Measurements from ENCODE around the gene EXOC4.

EXOC4 gene

DNA sequence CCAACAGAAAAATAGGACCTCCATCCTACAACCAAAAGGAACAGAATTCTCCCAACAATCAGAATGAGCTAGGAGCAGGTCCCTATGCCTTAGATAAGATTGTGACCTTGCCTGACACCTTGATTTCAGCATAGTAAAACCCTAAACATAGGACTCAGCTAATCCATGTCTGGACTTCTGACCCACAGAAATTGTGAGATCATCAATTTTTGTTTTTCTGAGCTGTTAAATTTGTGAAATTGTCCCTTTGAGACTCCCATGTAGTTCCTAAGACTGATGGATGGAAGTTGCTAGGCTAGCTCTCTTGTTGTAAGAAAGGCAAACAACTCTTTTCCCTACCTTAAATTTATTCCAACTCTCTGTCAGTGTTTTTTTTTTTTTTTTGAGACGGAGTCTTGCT is 244.2 kb downstream of the EXOC4 start:
- H3K36me3 ChIP-seq (ENCODE audit: low read depth), result 0 out of 2 replicates have a peak, but pooled peaks cover 4% of the 10 kb centered on the region
- DNase-seq (ENCODE audit: low spot score) (no peak), ATAC-seq (ENCODE audit: low read depth) (no peak)
- no peak overlapping the region for H3K27ac ChIP-seq (ENCODE audit: poor library complexity, severe bottlenecking)
- H3K4me3 ChIP-seq (ENCODE audit: severe bottlenecking), result no peak overlapping the region
- peaks cover 2% of the 10 kb centered on the region for H3K9me3 ChIP-seq (ENCODE audit: severe bottlenecking)
- H3K27me3 ChIP-seq (ENCODE audit: insufficient read depth, poor library complexity, severe bottlenecking), result no peaks in the 10 kb centered on the region
- peaks cover 12% of the 10 kb centered on the region for H3K4me1 ChIP-seq (ENCODE audit: insufficient read depth, poor library complexity, severe bottlenecking)
- TF ChIP-seq CTCF (IDR thresholded peaks at IDR 0.05; ENCODE audit: poor library complexity, severe bottlenecking), result no peak

DNA sequence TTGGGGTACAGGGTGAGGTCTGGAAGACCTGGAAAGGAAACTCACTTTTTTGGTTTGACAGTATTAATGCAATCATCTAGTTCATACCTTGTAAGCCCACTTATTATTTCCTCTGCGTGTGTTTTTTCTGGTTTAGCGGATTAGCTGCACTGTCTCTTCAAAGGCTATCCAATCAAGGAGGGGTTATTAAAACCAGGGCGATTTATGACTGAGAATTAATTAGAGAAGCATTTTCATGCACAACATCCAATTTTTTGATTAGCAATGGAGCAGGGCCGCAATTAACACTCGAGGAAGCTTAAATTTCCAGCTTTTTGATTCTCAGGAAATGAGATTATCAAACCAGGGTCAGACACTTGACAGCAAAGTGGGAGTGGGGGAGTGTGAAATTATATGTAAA is 248.9 kb downstream of the EXOC4 start:
- no peak overlapping the region for H3K4me3 ChIP-seq (ENCODE audit: severe bottlenecking)
- H3K9me3 ChIP-seq (ENCODE audit: severe bottlenecking), result no peaks in the 10 kb centered on the region
- no peak for DNase-seq (ENCODE audit: low spot score)
- H3K27me3 ChIP-seq (ENCODE audit: insufficient read depth, poor library complexity, severe bottlenecking), result no peaks in the 10 kb centered on the region
- no peak for TF ChIP-seq CTCF (IDR thresholded peaks at IDR 0.05; ENCODE audit: poor library complexity, severe bottlenecking)
- no peaks in the 10 kb centered on the region for H3K4me1 ChIP-seq (ENCODE audit: insufficient read depth, poor library complexity, severe bottlenecking)
- ATAC-seq (ENCODE audit: low read depth), result no peak
- H3K27ac ChIP-seq (ENCODE audit: poor library complexity, severe bottlenecking), result no peak overlapping the region
- H3K36me3 ChIP-seq (ENCODE audit: low read depth), result 0 out of 2 replicates have a peak, but pooled peaks cover 4% of the 10 kb centered on the region

DNA sequence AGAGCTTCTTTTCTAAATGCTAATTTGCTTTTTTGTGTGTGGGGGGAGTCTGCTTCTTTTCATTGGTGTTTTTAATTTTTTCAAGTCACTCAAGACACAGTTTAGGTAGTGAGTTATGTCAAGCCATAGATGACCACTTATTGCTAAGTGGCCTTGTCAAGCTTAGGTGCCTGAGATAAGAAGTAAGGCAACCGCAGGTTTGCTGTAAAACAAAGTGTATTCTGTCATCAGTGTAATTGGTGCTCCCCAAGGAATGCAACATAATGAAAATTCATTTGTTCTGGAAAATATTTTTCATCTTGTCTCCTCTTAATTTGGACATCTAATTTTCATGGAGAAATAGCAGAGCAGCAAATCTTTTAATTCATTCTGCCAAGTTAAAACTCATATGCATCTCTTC is 249.6 kb downstream of the EXOC4 start:
- ATAC-seq (ENCODE audit: low read depth), result no peak

DNA sequence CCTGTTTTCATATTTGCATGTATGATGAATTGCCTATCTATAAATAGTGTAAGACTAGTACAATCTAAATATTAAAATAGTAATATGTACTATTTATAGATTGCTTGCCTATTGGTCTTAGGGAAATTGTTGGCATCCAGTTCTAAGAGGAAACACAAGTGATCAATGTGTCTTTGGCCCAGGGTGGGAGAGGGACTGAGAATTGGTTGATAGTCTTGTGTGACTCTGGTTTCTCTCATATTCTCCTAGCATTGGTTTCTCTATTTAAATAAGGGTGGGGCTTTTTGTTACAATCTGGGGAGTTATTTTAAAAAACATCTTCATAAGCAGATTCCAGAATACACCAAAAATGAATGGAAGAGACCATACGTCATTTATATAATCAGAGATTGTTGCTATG is 250.1 kb downstream of the EXOC4 start:
- TF ChIP-seq CTCF (IDR thresholded peaks at IDR 0.05; ENCODE audit: poor library complexity, severe bottlenecking), result no peak
- DNase-seq (ENCODE audit: low spot score), result no peak
- ATAC-seq (ENCODE audit: low read depth), result no peak
- Histone ChIP-seq H3K36me3 (ENCODE audit: low read depth) (0 out of 2 replicates have a peak, but pooled peaks cover 4% of the 10 kb centered on the region), H3K27ac (ENCODE audit: poor library complexity, severe bottlenecking) (no peak overlapping the region), H3K27me3 (ENCODE audit: insufficient read depth, poor library complexity, severe bottlenecking) (no peaks in the 10 kb centered on the region), H3K4me1 (ENCODE audit: insufficient read depth, poor library complexity, severe bottlenecking) (no peaks in the 10 kb centered on the region), H3K9me3 (ENCODE audit: severe bottlenecking) (no peaks in the 10 kb centered on the region), H3K4me3 (ENCODE audit: severe bottlenecking) (no peak overlapping the region)

More for the DNA sequence above, 249.6 kb downstream of the EXOC4 start:
- 0 out of 2 replicates have a peak, but pooled peaks cover 4% of the 10 kb centered on the region for H3K36me3 ChIP-seq (ENCODE audit: low read depth)
- TF ChIP-seq CTCF (IDR thresholded peaks at IDR 0.05; ENCODE audit: poor library complexity, severe bottlenecking), result no peak
- H3K27me3 ChIP-seq (ENCODE audit: insufficient read depth, poor library complexity, severe bottlenecking), result no peaks in the 10 kb centered on the region
- H3K4me1 ChIP-seq (ENCODE audit: insufficient read depth, poor library complexity, severe bottlenecking), result no peaks in the 10 kb centered on the region
- H3K4me3 ChIP-seq (ENCODE audit: severe bottlenecking), result no peak overlapping the region
- H3K9me3 ChIP-seq (ENCODE audit: severe bottlenecking), result no peaks in the 10 kb centered on the region
- no peak overlapping the region for H3K27ac ChIP-seq (ENCODE audit: poor library complexity, severe bottlenecking)
- DNase-seq (ENCODE audit: low spot score), result no peak

DNA sequence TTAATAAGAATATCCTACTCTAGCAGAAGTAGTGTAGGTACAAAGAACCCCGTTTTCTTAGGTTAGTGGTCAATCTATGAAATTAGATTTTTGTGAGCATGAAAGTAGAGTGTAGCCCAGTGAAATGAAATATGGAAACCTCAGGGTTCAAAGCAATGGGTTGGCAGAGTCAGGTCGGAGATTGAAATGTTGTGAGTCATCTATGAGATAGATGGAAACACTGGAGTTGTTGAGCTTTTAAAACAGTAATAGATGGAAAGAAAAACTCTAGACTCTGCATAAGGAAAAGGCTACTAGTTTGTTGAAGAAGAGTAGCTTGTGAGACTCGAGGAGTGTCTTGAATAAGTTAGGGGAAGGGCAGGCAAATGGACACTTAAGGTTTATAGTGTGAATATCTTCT is 251.9 kb downstream of the EXOC4 start:
- H3K27ac ChIP-seq (ENCODE audit: poor library complexity, severe bottlenecking), result no peak overlapping the region
- no peaks in the 10 kb centered on the region for H3K4me1 ChIP-seq (ENCODE audit: insufficient read depth, poor library complexity, severe bottlenecking)
- no peak for ATAC-seq (ENCODE audit: low read depth)
- H3K36me3 ChIP-seq (ENCODE audit: low read depth), result 0 out of 2 replicates have a peak, but pooled peaks cover 4% of the 10 kb centered on the region
- H3K27me3 ChIP-seq (ENCODE audit: insufficient read depth, poor library complexity, severe bottlenecking), result no peaks in the 10 kb centered on the region
- no peak overlapping the region for H3K4me3 ChIP-seq (ENCODE audit: severe bottlenecking)
- TF ChIP-seq CTCF (IDR thresholded peaks at IDR 0.05; ENCODE audit: poor library complexity, severe bottlenecking), result no peak
- no peak for DNase-seq (ENCODE audit: low spot score)
- no peaks in the 10 kb centered on the region for H3K9me3 ChIP-seq (ENCODE audit: severe bottlenecking)

Data from RWPE2 (cell line).